ENCODE results near the gene ZFAND3. TPM values are rescaled to one million over a fixed set of nuclear protein-coding genes. Genes with fewer than 3 reads are reported as not detected.

ZFAND3 gene
- total RNA-seq, 1 donor from 2014 or later = 32.7 TPM

DNA sequence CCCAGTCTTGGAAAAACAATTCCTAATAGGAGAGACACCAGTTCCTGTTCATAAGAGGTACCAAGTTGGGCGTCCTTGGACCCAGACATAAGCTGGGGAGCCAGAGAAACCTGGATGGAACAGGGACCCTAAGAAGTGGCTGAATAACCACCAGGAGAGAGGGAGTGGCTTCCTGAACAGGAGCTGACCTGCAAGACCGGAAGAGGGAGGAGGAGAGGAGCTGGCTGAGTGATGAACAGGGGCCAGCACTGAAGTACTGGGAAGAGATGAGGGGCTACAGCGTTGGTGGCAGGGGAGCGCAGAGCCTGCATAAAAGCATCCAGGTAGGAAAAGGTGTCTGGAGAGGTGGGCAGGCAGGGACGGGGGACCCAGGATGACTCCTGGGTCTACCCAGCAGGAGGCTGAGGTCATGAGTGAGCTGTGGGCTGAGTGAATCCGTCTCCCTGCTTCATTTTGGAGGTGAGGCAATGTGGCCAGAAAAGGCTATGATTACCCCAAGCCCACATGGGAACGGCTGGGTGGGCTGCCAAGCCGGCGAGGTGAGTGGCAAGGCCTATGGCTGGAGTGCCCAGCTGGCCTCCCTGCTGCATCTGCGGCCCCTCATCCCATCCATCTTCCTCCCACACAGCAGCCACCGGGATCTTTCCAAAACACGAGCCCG, 34.4 kb upstream of the ZFAND3 start:
- no peak overlapping the region for H3K27ac ChIP-seq
- H3K4me1 ChIP-seq = peaks cover 0 to 2% of the 10 kb centered on the region in 2 donors
- H3K4me3 ChIP-seq = no peak overlapping the region
- no peak for DNase-seq (ENCODE audit: low spot score in 2 of 2)
- no peaks in the 10 kb centered on the region for H3K9me3 ChIP-seq
- intact Hi-C loops (cut with DNase I) = no loop called here
- H3K36me3 ChIP-seq = no peaks in the 10 kb centered on the region
- TF ChIP-seq, protein P1, sequence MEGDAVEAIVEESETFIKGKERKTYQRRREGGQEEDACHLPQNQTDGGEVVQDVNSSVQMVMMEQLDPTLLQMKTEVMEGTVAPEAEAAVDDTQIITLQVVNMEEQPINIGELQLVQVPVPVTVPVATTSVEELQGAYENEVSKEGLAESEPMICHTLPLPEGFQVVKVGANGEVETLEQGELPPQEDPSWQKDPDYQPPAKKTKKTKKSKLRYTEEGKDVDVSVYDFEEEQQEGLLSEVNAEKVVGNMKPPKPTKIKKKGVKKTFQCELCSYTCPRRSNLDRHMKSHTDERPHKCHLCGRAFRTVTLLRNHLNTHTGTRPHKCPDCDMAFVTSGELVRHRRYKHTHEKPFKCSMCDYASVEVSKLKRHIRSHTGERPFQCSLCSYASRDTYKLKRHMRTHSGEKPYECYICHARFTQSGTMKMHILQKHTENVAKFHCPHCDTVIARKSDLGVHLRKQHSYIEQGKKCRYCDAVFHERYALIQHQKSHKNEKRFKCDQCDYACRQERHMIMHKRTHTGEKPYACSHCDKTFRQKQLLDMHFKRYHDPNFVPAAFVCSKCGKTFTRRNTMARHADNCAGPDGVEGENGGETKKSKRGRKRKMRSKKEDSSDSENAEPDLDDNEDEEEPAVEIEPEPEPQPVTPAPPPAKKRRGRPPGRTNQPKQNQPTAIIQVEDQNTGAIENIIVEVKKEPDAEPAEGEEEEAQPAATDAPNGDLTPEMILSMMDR (IDR thresholded peaks at IDR 0.05) = no peak
- H3K27me3 ChIP-seq = no peaks in the 10 kb centered on the region

DNA sequence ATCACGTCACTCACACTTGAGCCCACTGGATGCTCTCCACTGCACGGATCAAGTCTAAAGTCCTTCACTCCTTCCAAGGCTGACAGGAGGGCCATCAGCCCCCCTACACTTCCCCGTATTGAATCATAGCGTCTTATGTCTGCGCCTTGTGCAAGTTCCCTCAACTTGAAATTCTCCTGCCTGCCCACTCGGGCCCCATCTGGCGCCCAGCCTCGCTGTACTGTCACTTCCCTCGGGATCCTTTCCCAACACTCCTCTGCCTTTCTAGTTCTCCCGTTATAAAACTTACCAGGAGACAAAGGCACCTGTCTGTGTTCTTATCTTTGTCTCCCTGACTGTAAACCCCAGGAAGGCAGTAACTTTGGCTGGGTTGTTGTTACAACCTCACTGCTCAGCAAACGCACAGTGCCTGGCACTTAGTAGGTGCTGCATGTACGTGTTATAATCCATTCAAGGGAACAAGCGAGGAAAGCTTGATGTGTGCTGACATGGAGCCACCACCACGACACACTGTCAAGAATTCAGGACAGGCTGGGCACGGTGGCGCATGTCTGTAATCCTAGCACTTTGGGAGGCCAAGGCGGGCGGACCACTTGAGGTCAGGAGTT, 33.8 kb upstream of the ZFAND3 start:
- intact Hi-C loops (cut with DNase I) = no loop called here
- H3K36me3 ChIP-seq = no peaks in the 10 kb centered on the region

DNA sequence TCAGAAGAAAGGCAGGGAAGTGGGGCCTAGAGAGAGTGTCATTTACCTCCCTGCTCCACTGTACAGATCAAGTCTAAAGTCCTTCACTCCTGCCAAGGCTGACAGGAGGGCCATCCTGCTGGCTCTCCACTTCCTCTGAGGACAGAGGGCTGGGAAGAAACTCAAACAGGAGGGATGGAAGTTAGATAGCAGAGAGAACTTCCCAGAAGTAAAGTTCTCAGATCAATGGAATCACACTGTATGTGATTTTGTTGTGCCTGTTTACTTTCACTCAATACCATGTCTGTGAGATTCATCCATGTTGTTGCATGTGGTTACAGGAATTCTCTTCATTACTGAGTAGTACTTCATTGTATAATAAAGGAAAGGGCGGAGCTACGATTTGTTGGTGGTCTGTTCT, 32.3 kb upstream of the ZFAND3 start:
- intact Hi-C loops (cut with DNase I) = no loop called here
- H3K9me3 ChIP-seq = no peaks in the 10 kb centered on the region
- H3K36me3 ChIP-seq = no peaks in the 10 kb centered on the region
- DNase-seq (ENCODE audit: low spot score in 2 of 2) = no peak
- peaks cover 0 to 9% of the 10 kb centered on the region in 2 donors for H3K4me1 ChIP-seq
- H3K27ac ChIP-seq = no peak overlapping the region
- no peak overlapping the region for H3K4me3 ChIP-seq
- TF ChIP-seq, protein P1 (IDR thresholded peaks at IDR 0.05) = no peak
- no peaks in the 10 kb centered on the region for H3K27me3 ChIP-seq

More for the DNA sequence above, 33.8 kb upstream of the ZFAND3 start:
- Histone ChIP-seq H3K27me3 (no peaks in the 10 kb centered on the region), H3K9me3 (no peaks in the 10 kb centered on the region), H3K27ac (no peak overlapping the region), H3K4me1 (peaks cover 0 to 2% of the 10 kb centered on the region in 2 donors), H3K4me3 (no peak overlapping the region)
- DNase-seq (ENCODE audit: low spot score in 2 of 2) = no peak
- TF ChIP-seq, protein P1 (IDR thresholded peaks at IDR 0.05) = no peak

DNA sequence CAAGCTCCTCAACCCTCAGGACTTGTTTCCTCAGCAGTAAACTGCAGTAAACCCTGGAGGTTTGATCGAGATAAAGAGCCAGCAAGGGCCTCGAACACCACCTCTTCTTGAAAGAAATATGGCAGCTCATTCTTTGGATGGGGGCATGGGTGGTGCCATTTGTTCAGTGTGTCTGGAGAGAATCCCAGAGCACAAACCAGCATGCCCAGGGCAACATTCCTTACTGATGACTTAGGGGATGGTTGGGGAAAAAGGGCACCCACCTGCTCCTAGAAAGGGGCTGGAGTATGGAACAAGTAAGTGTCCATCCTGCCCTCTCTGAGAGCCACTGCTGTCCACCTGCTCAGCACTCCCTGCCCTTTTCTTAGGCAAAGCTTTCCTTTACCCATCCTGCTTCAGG, 31.3 kb upstream of the ZFAND3 start:
- TF ChIP-seq, protein P1 (IDR thresholded peaks at IDR 0.05) = no peak
- no peak overlapping the region for H3K27ac ChIP-seq
- intact Hi-C loops (cut with DNase I) = no loop called here
- DNase-seq (ENCODE audit: low spot score in 2 of 2) = no peak
- H3K36me3 ChIP-seq = no peaks in the 10 kb centered on the region
- H3K9me3 ChIP-seq = no peaks in the 10 kb centered on the region
- peaks cover 0 to 9% of the 10 kb centered on the region in 2 donors for H3K4me1 ChIP-seq
- no peak overlapping the region for H3K4me3 ChIP-seq
- H3K27me3 ChIP-seq = no peaks in the 10 kb centered on the region

DNA sequence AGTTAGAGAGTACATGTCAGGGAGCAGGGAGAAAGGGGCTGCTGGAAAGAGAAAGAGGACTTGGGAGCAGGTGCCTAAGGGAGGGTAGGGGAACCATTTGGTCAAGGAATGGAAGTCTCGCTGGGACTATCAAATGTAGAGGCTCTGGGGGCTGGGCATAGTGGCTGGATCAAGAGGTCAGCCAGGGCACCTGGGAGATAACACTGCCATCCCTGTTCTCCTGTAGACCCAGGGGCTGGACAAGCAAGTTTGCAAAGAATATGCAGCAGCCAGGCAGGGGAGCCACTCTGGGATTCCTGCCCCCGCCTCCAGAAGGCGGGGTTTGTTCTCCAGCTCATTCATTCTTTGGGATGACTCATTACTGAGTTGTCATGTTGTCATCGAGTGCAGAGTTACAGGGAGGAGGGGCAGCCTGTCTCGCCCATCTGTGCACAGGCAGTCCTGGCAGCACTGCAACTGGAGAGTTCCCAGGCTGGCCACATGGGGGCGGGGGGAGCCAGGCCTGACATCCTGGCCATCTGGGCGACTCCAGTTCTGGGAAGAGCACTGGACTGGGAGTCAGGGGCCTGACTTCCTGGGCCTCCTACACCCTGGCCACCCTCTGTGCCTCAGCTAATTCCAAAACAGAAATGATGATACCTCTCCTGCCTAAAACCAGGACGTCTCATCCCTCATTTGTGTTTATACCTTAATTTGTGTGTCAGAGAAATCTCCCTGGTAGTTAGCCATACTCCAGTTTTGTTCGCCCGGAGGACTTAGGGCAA, 28.2 kb upstream of the ZFAND3 start:
- TF ChIP-seq, protein P1 (IDR thresholded peaks at IDR 0.05) = peak; percentile 92 to 94 (median 92)
- Histone ChIP-seq H3K4me1 (peaks cover 0 to 10% of the 10 kb centered on the region in 2 donors), H3K4me3 (no peak overlapping the region), H3K36me3 (no peaks in the 10 kb centered on the region), H3K27me3 (no peaks in the 10 kb centered on the region), H3K27ac (no peak overlapping the region), H3K9me3 (no peaks in the 10 kb centered on the region)
- intact Hi-C loops (cut with DNase I) = loop anchor here (1.0 to 10.0 kb wide), 6 partner anchors 28 to 701 kb away; partner anchors contain the start of genes MDGA1 and ZFAND3
- DNase-seq (ENCODE audit: low spot score in 2 of 2) = peak; percentile 83 to 97

Measured in ascending aorta (tissue), 2 donors.